ENCODE results near the gene SLC12A8.

The SLC12A8 gene

DNA sequence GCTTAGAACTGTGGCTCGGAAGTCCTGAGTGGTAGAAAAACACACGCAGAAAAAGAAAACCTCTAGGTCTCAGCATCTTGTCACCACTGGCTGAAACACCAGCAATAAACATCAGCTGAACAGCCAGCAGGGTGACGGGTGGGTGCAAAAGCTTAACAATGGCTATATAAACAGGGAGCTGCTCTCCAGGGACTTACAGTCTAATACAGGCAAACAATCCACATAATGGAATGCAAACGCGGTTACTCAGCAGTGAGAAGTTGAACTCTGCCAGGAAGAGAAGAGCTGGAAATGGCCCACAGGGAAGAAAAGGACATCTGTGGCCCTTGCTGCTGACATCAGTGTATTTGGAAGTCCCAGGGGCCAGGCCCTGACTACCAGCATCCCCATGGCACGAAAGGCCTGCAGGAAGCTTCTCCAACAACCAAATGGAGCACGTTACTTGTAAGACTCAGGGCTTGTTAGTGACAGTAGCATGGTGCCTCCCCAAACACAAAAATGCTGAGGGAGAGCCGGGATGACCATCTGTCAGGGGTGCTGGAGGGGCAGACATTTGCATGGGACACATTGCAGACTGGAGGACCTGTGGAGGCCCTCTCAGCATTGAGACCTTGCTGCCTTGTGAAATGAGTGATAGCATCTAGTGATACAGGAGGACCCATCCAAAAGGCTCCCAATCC is 159.8 kb downstream of the SLC12A8 start:
- DNase-seq (ENCODE audit: low read depth) = peak; percentile 72

DNA sequence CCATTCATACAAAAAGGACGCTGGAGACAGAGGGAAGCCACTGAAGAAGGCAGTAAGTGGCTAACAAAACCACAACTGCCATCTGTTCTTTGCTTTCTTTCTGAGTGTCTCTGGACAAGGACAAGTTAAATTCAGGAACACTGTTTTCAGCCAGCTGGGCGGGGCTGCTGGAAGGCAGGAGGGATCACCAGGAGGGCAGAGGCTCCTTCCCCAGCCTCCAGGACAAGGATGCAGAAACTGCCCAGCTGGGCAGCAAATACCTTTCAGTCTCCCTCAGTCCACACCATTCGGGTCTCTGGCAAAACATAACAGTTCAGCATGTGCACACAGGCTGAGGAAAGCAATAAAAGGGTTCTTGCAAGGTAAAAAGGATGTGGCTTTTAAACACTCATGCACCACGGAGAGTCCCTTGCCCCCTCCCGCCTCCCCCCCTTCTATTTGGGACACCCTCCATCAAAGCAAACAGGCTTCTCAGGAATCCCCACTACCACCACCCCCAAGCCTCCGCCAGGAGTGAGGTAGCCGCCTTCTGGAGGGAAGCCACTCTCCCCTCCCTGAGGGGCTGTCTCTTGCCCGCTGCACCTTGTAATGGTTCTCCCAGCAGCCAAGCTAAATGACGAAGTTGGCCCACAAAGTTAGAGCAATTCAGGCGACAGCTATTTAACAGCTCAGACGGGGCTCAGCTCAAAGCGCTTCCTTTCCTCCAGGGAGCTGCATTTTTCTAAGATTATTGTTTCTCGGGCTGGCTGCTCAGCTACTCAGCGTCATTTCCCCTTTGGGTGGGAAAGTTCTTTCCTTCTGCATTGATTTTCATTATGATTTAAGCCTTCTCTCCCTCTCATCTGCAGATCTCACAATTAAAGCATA is 160.6 kb downstream of the SLC12A8 start:
- DNase-seq (ENCODE audit: low read depth) = peak; percentile 65

DNA sequence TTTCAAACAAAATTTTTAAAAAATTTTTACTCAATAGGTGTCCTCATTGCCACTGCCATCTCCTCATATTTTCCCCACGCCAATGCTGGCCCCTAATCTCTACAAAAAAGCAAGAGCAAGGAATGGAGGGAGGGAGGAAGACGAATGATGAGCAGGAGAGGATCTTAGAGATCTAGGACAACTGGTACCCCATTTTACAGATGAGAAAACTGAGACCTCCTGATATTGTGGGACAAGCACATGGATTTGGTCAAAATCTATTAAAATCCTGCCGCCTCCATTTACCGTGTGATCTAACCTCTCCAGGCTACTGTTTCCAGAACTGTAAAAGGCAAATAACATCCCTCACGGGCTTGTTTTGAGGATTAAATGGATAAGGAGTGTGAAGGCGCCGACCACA is 161.3 kb downstream of the SLC12A8 start:
- no peak for DNase-seq (ENCODE audit: low read depth)

DNA sequence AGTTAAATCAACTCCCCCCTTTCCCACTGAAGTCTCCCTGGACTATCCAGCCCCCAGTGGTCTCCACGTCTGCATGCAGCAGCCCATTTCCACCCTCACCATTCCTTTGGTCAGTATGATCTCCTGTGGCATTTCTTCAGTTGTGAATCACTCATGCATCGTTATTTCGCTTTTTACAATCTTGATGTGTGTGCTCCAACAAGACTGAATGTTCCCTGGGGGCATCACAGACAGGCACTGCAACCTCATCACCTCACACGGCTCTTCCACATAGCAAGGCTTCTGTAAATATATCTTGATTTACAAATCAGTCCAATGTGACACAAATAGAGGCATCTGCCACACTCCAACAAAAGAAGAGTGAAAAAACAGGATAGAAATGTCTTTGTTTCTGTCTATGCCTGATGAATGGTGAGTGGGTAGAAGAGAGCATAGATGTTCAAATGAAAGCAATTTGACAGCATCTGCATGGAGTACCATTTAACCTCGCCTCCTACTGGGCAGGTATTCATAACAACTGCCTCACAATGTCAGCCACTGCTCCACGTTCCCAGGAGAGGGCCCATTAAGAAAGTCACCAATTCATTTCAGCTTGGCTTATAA is 162.0 kb downstream of the SLC12A8 start:
- DNase-seq (ENCODE audit: low read depth) = no peak

DNA sequence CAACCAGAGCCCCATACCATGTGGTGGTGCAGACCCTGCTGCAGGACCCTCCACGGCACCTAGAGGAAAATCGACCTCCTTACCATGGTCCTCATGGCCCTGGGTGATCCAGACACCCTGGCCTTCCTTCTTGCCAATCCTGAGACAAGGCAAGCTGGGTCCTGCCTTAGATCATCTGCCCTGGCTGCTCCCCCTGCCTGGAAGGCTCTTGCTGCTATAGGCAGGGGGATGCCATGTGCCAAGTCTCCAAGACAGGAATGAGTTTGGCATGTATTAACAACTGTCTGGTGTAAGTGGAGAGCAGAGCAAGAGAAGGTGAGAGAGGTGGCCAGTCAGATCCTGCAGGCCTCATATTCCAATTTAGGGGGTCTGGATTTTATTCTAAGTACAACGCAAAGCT is 164.3 kb downstream of the SLC12A8 start:
- no peak for DNase-seq (ENCODE audit: low read depth)

- DNase-seq (ENCODE audit: low read depth) = peak; percentile 56
Measured at GRCh38 chr3:125045965-125046364, 166.6 kb downstream of the SLC12A8 start.

GRCh38 chr3:125045194-125045593 is 167.4 kb downstream of the SLC12A8 start:
- DNase-seq (ENCODE audit: low read depth) = no peak

DNA sequence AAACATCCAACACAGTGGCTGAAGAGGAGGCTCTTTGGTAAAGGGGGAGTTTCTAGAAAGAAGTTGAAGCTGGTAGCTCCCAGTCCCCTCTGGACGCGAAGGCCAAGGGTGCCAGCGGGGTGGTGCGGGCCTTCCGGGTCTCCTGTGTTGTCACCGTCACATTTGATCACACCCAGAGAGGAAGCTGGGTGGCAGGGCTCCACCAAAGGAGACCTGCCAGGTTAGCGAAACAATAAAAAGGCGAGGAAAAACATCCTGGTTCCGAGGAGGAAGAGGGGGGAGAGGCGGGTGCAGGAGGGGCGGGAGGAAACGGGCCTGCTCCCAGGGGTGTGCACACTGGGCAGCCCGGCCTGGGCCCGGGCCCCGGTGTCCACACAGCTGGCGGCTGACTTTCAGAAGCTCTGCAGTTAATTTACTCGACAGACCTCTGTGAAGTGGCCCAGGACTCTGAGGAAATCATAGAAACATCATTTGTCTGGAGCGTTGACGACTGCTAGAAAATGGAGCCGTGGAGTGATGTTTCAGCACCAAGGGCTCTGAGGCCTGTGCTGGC is 168.9 kb downstream of the SLC12A8 start:
- no peak for DNase-seq (ENCODE audit: low read depth)

GRCh38 chr3:125042725-125043406 is 169.7 kb downstream of the SLC12A8 start:
- DNase-seq (ENCODE audit: low read depth) = no peak

GRCh38 chr3:125039131-125040100 is 173.1 kb downstream of the SLC12A8 start:
- DNase-seq (ENCODE audit: low read depth) = no peak

GRCh38 chr3:125037498-125038150 is 174.9 kb downstream of the SLC12A8 start:
- DNase-seq (ENCODE audit: low read depth) = no peak

GRCh38 chr3:125035217-125035616 is 177.3 kb downstream of the SLC12A8 start:
- DNase-seq (ENCODE audit: low read depth) = no peak

DNA sequence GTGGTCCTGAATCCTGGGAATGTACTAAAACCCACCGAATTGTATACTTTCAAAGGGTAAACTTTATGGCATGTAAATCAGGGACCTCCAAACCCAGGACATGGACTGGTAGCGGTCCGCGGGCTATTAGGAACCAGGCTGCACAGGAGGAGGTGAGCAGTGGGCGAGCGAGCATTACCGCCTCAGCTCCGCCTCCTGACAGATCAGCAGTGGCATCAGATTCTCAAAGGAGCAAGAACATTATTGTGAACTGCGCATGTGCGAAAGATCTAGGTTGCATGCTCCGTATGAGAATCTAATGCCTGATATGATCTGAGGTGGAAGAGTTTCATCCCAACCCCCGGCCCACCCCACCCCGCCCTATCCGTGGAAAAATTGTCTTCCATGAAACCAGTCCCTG is 178.9 kb downstream of the SLC12A8 start:
- DNase-seq (ENCODE audit: low read depth) = no peak

DNA sequence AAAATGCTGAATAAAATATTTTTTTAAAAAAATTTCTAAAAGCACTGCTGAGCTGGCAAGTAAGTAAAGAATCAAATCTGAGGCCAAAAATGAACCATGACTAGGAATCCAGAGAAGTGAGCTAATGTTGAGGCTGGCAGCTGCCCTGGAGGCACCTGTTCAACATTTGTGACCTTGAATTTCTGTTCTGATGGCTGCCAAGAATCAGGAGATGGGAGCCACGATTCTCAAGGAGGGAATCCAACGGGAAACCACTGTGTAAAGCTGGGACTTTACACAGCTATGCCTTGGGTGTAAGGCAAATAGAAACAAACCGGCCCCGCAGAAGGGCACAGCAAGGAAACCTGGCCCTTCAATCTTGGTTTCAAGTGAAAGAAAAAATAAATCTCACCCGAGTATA is 179.4 kb downstream of the SLC12A8 start:
- DNase-seq (ENCODE audit: low read depth) = no peak

DNA sequence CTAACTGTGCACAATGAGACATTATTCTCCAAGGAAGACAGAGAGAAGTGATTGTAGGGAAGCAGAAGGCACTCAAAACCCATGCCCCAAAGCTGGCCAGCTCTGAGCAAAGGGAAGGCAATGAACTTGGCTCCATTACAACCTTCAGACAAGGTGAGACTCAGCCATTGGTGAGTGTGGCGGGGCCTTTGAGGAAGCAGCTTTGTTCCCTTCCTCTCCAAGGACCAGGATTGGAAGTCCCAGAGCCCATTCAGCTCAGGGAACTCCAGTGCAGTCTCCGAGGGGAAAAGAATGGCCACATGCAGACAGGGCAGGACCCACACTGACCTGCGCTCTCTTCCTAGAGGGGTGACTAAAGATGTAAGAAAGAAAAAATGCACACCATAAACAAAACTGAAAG is 179.9 kb downstream of the SLC12A8 start:
- no peak for DNase-seq (ENCODE audit: low read depth)

Data from HS-27A (cell line).